GM18858 (cell line): ENCODE data around the gene PSME4.
"Not testable (repeated sequence)": the region's sequence is repeated elsewhere in the genome, so short reads cannot be mapped to it uniquely, and the experiment has no call there.

Experiments
- ATAC-seq: cut with Tn5 transposase; IDR thresholded peaks from one replicate; pipeline ENCODE4 v1.9.1; 2021; ENCODE audit not compliant: unreplicated experiment

Gene PSME4

DNA sequence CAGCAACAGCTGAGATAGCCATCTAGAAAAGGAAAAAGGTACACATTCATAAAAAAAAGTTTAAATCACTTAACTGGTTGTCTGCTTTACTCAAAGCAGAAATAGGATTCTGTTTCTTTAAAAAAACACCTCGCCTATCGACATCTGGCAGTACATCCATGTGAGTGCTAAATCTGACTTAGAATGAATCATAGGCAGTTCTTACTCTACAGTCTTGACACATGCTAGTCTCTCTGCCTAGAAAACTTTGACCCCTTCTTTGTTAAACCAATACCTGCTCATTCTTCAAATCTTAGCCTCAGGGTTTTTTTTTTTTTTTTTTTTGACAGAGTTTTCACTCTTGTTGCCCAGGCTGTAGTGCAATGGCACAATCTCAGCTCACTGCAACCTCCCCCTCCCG is 73.9 kb downstream of the PSME4 start:
- no peak for ATAC-seq

DNA sequence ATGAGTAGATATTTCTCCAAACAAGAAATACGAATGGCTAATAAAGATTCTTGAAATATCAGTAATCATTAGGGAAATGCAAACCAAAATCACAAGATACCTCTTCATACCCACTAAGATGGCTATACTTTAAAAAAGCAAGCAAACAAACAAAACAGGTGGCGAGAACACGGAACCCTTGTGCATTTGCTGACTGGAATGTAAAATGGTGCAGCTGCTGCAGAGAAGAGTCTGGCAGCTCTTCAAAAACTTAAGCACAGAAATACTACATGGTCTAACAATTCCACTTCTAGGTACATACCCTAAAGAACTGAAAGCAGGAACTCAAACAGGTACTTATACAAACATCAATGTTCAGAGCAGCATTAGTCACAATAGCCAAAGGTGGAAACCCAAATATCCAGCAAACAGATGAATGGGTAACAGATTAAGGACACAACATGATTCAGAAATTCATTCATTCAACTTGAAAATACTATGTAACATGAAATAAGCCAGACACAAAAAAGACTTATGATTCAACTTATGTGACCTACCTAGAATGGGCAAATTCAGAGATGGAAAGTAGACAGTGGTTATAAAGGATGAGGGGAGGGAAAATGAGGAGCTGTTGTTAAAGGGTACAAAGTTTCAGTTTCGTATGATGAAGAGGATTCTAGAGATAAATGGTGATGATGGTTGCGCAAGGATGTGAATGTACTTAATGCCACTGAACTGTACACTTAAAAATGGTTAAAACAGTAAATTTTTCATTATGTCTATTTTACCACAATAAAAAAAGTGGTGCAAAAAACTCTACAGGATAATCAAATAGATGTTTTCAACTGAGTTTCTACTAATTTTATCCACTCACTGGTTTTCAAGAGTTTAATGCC is 84.2 kb downstream of the PSME4 start:
- ATAC-seq, result no peak

GRCh38 chr2:53884883-53885282 is 85.9 kb downstream of the PSME4 start:
- no peak for ATAC-seq

- no peak for ATAC-seq
These were observed 88.8 kb downstream of the PSME4 start for GRCh38 chr2:53881986-53882385.

GRCh38 chr2:53881360-53881759 is 89.4 kb downstream of the PSME4 start:
- no peak for ATAC-seq

- no peak for ATAC-seq
These were observed 90.0 kb downstream of the PSME4 start for GRCh38 chr2:53880756-53881155.

DNA sequence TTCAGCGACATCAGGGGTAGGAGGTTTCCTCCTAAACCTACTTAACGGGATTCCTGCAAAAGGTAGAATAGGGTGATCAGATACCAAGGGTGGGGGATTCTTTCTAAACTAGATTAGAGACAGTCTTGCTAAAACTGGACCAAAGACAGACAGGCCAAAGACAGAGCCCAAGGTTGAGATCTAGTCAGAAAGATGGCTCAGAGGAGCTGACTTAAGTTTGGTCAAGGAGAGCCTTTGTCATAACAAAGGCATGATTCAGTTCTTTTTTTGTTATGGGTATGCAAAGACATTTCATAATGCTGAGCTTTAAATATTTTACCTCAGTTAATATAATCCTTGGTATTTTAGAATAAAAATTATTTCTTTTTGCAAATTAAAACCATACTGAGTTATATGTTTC is 93.2 kb downstream of the PSME4 start:
- no peak for ATAC-seq

GRCh38 chr2:53877112-53877511 is 93.7 kb downstream of the PSME4 start:
- ATAC-seq, result no peak

GRCh38 chr2:53874401-53874950 is 96.3 kb downstream of the PSME4 start:
- no peak for ATAC-seq

DNA sequence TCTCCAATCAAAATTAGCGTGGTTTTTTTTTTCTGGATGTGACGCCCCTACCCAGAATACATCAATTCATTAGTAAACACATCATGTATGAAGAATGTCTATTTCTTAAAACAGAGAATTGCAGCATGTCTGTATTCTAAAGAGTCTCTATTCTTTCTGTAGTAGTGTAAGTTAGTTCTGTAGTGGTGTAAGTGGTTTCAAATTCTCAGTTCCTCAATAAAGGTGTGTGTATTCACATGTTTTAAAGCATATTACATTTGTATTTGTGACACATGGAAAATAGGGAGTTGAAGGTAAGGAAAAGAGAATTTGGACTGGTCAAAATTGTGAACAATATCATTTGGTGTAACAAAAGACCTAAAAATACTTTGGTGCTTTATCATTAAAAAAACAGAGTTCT is 103.0 kb downstream of the PSME4 start:
- ATAC-seq, result no peak

DNA sequence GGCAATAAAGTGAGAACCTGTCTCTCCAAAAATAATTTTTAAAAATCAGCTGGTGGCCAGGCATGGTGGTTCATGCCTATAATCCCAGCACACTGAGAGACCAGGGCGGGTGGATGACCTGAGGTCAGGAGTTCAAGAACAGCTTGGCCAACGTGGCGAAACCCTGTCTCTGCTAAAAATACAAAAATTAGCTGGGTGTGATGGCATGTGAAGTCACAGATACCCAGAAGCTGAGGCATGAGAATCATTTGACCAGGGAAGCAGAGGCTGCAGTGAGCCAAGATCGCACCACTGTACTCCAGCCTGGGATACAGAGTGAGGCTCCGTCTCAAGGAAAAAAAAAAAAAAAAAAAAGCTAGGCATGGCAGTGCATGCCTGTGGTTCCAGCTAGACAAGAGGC is 103.6 kb downstream of the PSME4 start:
- no peak for ATAC-seq

DNA sequence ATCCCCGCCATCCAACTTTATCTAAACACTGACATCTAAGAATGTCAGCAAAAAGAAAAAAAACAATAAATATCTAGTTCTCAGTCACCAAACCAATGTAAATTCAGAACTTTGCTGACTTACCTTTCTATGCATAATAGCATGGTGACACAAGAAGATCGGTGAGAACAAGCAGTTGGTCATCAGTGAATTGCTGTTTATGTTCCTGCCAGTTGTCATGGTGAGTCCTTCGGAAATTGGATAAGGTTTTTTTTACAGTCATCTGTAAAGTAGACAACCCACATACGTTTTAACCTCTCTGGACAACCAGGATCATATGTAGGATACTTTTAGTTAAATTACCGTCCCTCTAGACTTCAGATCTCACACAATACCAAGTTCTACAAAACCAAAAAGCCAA is 104.8 kb downstream of the PSME4 start:
- ATAC-seq, result no peak

DNA sequence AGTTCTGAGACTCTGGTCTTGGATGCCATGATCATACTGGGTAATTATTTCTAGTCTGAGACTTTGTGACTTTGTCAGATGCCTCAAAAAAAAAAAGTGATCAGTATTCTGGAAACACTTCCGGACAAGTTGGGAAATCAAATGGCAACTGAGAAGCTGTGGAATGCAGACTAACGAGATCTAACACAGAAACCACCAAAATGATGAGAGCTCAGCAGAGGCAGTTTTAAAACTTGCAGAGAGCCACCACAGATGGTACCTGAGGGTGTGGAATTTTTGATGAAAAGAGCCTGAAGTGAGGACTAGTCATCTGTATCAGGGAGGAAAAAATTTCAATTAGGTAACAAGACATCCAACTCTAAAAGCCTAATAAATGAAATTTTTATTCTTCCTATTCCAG is 105.5 kb downstream of the PSME4 start:
- no peak for ATAC-seq

- no peak for ATAC-seq
These were observed 107.1 kb downstream of the PSME4 start for GRCh38 chr2:53863538-53864227.

GRCh38 chr2:53861824-53862223 is 109.0 kb downstream of the PSME4 start:
- no peak for ATAC-seq

- ATAC-seq, result no peak
These were observed 111.3 kb downstream of the PSME4 start, which contains the start of gene GPR75 for GRCh38 chr2:53859206-53860181. Gene GPR75, minus strand, starts transcription at chr2:53859967. Its CDS starts 5,211 bp downstream, at chr2:53854756.

DNA sequence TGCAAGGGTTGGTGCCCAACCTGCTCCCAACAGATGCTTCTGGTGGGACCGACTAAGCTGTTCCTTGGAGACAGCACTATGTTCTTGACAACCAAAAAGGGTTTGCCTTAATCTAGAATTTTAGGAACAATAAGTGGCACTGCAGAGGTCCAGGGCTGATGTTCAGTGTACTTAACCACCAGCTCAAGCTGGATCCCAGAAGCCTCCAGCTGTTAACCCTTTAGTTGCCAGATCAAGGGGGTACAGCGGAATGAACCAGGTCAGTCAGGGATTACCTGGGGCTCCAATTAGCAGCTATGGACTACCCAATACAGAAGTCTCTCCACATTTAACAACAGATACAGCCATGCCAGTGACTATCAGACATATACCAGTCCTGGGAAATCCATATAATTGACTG is 114.5 kb downstream of the PSME4 start:
- no peak for ATAC-seq

DNA sequence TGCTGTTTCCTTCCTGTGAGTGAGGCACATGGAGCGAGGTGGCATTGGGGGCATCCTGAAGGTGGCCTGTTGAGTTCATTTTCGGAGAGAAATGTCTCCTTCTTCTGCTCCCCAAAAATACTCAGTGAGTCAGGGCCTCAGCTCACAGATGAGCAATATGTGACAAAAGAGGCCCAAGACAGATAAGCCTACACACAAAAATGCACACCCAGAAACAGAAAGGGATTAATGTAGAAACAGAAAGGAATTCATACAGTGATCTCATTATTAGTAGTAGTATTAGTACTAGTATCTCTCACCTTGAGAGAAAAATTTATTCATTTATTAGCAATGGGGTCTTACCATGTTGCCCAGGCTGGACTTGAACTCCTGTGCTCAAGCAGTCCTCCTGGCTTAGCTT is 116.1 kb downstream of the PSME4 start:
- peak; percentile 61 for ATAC-seq

DNA sequence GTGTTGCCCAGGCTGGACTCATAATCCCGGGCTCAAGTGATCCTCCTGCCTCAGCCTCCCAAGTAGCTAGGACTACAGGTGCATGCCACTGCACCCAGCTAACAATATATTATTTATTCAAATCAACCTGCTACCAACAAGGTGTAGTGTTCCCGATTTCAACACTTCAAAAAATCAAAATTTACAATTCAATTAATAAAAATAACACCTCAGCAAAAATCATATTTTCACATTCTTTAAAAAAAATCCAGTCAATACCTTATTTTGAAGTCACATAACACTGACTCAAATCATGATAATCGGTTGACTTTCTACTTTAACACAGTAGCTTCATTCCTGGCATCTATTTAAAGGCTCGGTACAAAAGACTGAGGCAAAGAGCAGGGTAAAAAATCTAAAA is 118.3 kb downstream of the PSME4 start:
- no peak for ATAC-seq

- not testable (repeated sequence) for ATAC-seq
These were observed 119.6 kb downstream of the PSME4 start for GRCh38 chr2:53851052-53851757.
